HCT116 (cell line): ENCODE measurements around the gene PPP1CB. TPM values are rescaled to one million over a fixed set of nuclear protein-coding genes. Genes with fewer than 3 reads are reported as not detected.

Experiments
- ATAC-seq: fragments of 200-7000 bp; cut with Tn5 transposase; 2 replicates; pipeline ENCODE4 v1.9.1; 2020; ENCODE audit warnings: mild to moderate bottlenecking, moderate library complexity
- BruUV-seq: library from RNA; stranded (reverse); fragments of 400-500 nt; replicated peaks from 2 replicates; lab custom pipeline; 2021; lab: Mats Ljungman, UMichigan
- CTCF ChIA-PET: fragments of 300-600 bp; sonication (Branson Sonifier 250); formaldehyde crosslinking; loops from one replicate; lab custom pipeline; 2021; ENCODE audit warnings: antibody characterized with exemption; lab: Charles Lee
- POLR2A ChIA-PET: fragments of 300-600, 350-600 bp; sonication (Branson Sonifier 250); formaldehyde crosslinking; loops from one replicate; lab custom pipeline; 2021; ENCODE audit warnings: antibody characterized with exemption; lab: Charles Lee
- RAD21 ChIA-PET, 2 experiments: fragments of 300-600 bp; sonication (Branson Sonifier 250); formaldehyde crosslinking; loops; one replicate each; lab custom pipeline; 2023; ENCODE audit warnings: low total read pairs in 2 of 2; ENCODE audit not compliant: uncharacterized antibody in 2 of 2, unreplicated experiment in 2 of 2, low non-redundant PET in 1 of 2; lab: Charles Lee
- DNase-seq: peaks from one replicate; pipeline ENCODE4 v3.0.0-alpha.2; 2010; ENCODE audit warnings: low read depth, low spot score
- H2AFZ ChIP-seq: fragments of 200-600 bp; shearing (Covaris generic), sonication (generic); 2 replicates; pipeline ENCODE4 v1.6.1; 2017; ENCODE audit warnings: low read depth, mixed run types, mixed read lengths, antibody characterized with exemption, low read length; ENCODE audit not compliant: poor library complexity, severe bottlenecking
- H3K27ac ChIP-seq: 2 replicates; pipeline ENCODE4 v1.5.1; 2012; ENCODE audit warnings: low read depth, low read length
- H3K27me3 ChIP-seq: fragments of 200-600 bp; sonication (generic); 2 replicates; pipeline ENCODE4 v1.6.1; 2016; ENCODE audit warnings: mixed run types, low read length, mixed read lengths; ENCODE audit not compliant: insufficient read depth
- H3K36me3 ChIP-seq, 2 experiments: fragments of 200-500 bp in 1 of 2; fragments of 200-600 bp in 1 of 2; sonication (Bioruptor generic) in 1 of 2; sonication (generic) in 1 of 2; 2 replicates each; pipeline versions ENCODE4 v1.5.1 to v1.6.1; 2014 to 2016; ENCODE audit warnings: low read length in 2 of 2, inconsistent platforms in 1 of 2, mixed read lengths in 1 of 2, mixed run types in 1 of 2; ENCODE audit not compliant: insufficient read depth in 2 of 2, control insufficient read depth in 1 of 2
- H3K4me1 ChIP-seq, 2 experiments: fragments of 200-600 bp in 1 of 2; sonication (generic) in 1 of 2; 2 replicates each; pipeline versions ENCODE4 v1.5.1 to v1.6.1; 2012 to 2017; ENCODE audit warnings: low read length in 2 of 2, inconsistent platforms in 1 of 2, mild to moderate bottlenecking in 1 of 2, mixed read lengths in 1 of 2, mixed run types in 1 of 2, moderate library complexity in 1 of 2; ENCODE audit not compliant: insufficient read depth in 2 of 2, control insufficient read depth in 1 of 2
- H3K4me2 ChIP-seq: fragments of 200-600 bp; sonication (generic); 2 replicates; pipeline ENCODE4 v1.6.1; 2017; ENCODE audit warnings: mixed run types, low read length, mixed read lengths
- H3K4me3 ChIP-seq, 2 experiments: fragments of 200-600 bp in 1 of 2; sonication (generic) in 1 of 2; replicated peaks in 1 of 2; 2 replicates each; pipeline ENCODE4 v1.5.1; 2011 to 2016; ENCODE audit warnings: low read length in 2 of 2, control low read depth in 1 of 2, low read depth in 1 of 2, mild to moderate bottlenecking in 1 of 2, mixed read lengths in 1 of 2, mixed run types in 1 of 2
- H3K79me2 ChIP-seq: fragments of 200-600 bp; sonication (generic); 2 replicates; pipeline ENCODE4 v1.6.1; 2017; ENCODE audit warnings: mild to moderate bottlenecking, mixed run types, low read length, moderate library complexity, mixed read lengths; ENCODE audit not compliant: insufficient read depth
- H3K9ac ChIP-seq: fragments of 200-600 bp; sonication (generic); 2 replicates; pipeline ENCODE4 v1.6.1; 2016; ENCODE audit warnings: low read length, mixed read lengths
- H3K9me2 ChIP-seq: fragments of 200-600 bp; sonication (generic), shearing (Covaris generic); 2 replicates; pipeline ENCODE4 v1.6.1; 2017; ENCODE audit warnings: mixed run types, mild to moderate bottlenecking, moderate library complexity; ENCODE audit not compliant: insufficient read depth
- H3K9me3 ChIP-seq, 2 experiments: fragments of 200-500 bp in 1 of 2; fragments of 200-600 bp in 1 of 2; sonication (Bioruptor generic) in 1 of 2; sonication (generic) in 1 of 2; 2 replicates each; pipeline ENCODE4 v1.6.1; 2014 to 2017; ENCODE audit warnings: low read length in 2 of 2, mixed read lengths in 2 of 2, inconsistent platforms in 1 of 2, low read depth in 1 of 2, mild to moderate bottlenecking in 1 of 2, mixed run types in 1 of 2, moderate library complexity in 1 of 2; ENCODE audit not compliant: control insufficient read depth in 1 of 2, insufficient read depth in 1 of 2
- H4K20me1 ChIP-seq: fragments of 200-600 bp; sonication (generic), shearing (Covaris generic); 2 replicates; pipeline ENCODE4 v1.6.1; 2017; ENCODE audit warnings: mixed run types, mild to moderate bottlenecking, moderate library complexity; ENCODE audit not compliant: insufficient read depth
- CBX3 ChIP-seq: IDR thresholded peaks from 2 replicates; pipeline ENCODE4 v1.6.1; 2012; ENCODE audit warnings: low read depth
- CEBPB ChIP-seq: IDR thresholded peaks from 2 replicates; pipeline ENCODE4 v1.6.1; 2012; ENCODE audit warnings: low read depth
- ELF1 ChIP-seq: IDR thresholded peaks from 2 replicates; pipeline ENCODE4 v1.6.1; 2012; ENCODE audit warnings: low read depth, borderline replicate concordance
- EZH2 ChIP-seq: fragments of 200-600 bp; sonication (generic); IDR thresholded peaks from 2 replicates; pipeline ENCODE4 v1.6.1; 2017; ENCODE audit warnings: antibody characterized with exemption, mixed run types
- MAX ChIP-seq: IDR thresholded peaks from 2 replicates; pipeline ENCODE4 v1.6.1; 2012
- POLR2A ChIP-seq: IDR thresholded peaks from 2 replicates; pipeline ENCODE4 v1.7.0; 2011; ENCODE audit warnings: borderline replicate concordance; ENCODE audit not compliant: insufficient read depth, insufficient read length; ENCODE audit errors: extremely low read depth
- REST ChIP-seq: IDR thresholded peaks from 2 replicates; pipeline ENCODE4 v1.6.1; 2012; ENCODE audit warnings: low read depth
- SP1 ChIP-seq: IDR thresholded peaks from 2 replicates; pipeline ENCODE4 v1.6.1; 2012; ENCODE audit warnings: low read depth
- SRF ChIP-seq: IDR thresholded peaks from 2 replicates; pipeline ENCODE4 v1.6.1; 2012; ENCODE audit warnings: low read depth
- TCF7L2 ChIP-seq: IDR thresholded peaks from 2 replicates; pipeline ENCODE4 v1.7.0; 2011; ENCODE audit warnings: borderline replicate concordance, inconsistent platforms; ENCODE audit not compliant: insufficient read depth, insufficient read length; ENCODE audit errors: extremely low read depth
- ZBTB33 ChIP-seq: IDR thresholded peaks from 2 replicates; pipeline ENCODE4 v1.6.1; 2011; ENCODE audit warnings: mild to moderate bottlenecking, low read length, moderate library complexity; ENCODE audit not compliant: insufficient replicate concordance; ENCODE audit errors: extremely low read depth
- ZNF274 ChIP-seq: fragments of 200-500 bp; sonication (Bioruptor generic); IDR thresholded peaks from 2 replicates; pipeline ENCODE4 v1.6.1; 2014; ENCODE audit warnings: mild to moderate bottlenecking, low read depth, low read length, inconsistent platforms
- intact Hi-C: fragments of 100-400 bp; cut with micrococcal nuclease; formaldehyde crosslinking; loops from 2 replicates; pipeline ENCODE4 v1.10.0; 2022
- total RNA-seq: library from RNA; stranded (reverse); gene quantifications from one replicate; pipeline ENCODE4 v1.2.1, GENCODE V29; 2021; ENCODE audit not compliant: unreplicated experiment

The PPP1CB gene
- total RNA-seq, 1 experiment from 2014 or later = 174 TPM

- DNase-seq (no peak), ATAC-seq (peak; percentile 38)
- ChIA-PET RAD21 (no interaction called here), CTCF (no interaction called here), POLR2A (no interaction called here)
- intact Hi-C loops = no loop called here
- no peaks in the 10 kb centered on the region for H3K9me3 ChIP-seq
- no TSS peak for BruUV-seq
- no peak within 1 kb of the TSS for H2AFZ ChIP-seq
- H3K27ac ChIP-seq = no peak within 1 kb of the TSS
- no peak within 1 kb of the TSS for H3K9ac ChIP-seq
- no peak within 1 kb of the TSS for H3K4me3 ChIP-seq
- no peak within 1 kb of the TSS for H3K4me2 ChIP-seq
- no peaks in the 10 kb centered on the region for H4K20me1 ChIP-seq
- H3K27me3 ChIP-seq = no peaks in the 10 kb centered on the region
- TF ChIP-seq ZNF274 (no peak), CBX3 (no peak)
- no peaks in the 10 kb centered on the region for H3K9me2 ChIP-seq
- no peaks in the 10 kb centered on the region for H3K4me1 ChIP-seq
- no peaks in the 10 kb centered on the region for H3K36me3 ChIP-seq
- H3K79me2 ChIP-seq = no peaks in the 10 kb centered on the region
Observed at GRCh38 chr2:28810384-28811285, 59.0 kb downstream of the PPP1CB start, which contains the start of gene SPDYA. Gene SPDYA (plus strand): TSS chr2:28810834. CDS start chr2:28816015, 5,181 bp downstream.

DNA sequence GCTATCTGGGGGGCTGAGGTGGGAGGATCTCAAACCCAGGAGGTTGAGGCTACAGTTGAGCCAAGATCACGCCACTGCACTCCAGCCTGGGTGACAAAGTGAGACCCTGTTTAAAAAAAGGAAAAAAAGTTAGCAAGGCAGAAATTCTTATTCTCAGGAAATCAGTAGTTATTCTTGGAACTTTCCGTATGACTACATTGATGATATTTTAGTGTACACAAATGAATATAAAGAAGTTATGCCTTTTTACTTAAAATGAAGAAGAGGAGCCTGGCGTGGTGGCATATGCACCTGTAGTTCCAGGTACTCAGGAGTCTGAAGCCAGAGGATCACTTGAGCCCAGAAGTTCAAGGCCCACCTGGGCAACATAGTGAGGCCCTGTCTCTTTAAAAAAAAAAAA, 66.4 kb downstream of the PPP1CB start:
- RAD21 ChIA-PET = no interaction called here
- TF ChIP-seq SP1 = no peak
- no peak for TF ChIP-seq ZBTB33
- TF ChIP-seq SRF = no peak
- no peak for TF ChIP-seq MAX
- no peak for TF ChIP-seq TCF7L2
- TF ChIP-seq EZH2 = no peak
- no peak for TF ChIP-seq CEBPB
- no peak for TF ChIP-seq ZNF274
- no peak for TF ChIP-seq POLR2A
- no peak for TF ChIP-seq ELF1
- no peak for TF ChIP-seq REST

More for the DNA sequence above, 66.4 kb downstream of the PPP1CB start:
- Histone ChIP-seq H3K27me3 (no peaks in the 10 kb centered on the region), H3K79me2 (no peaks in the 10 kb centered on the region), H3K9me3 (no peaks in the 10 kb centered on the region), H2AFZ (no peak overlapping the region), H3K4me3 (no peak overlapping the region), H3K4me1 (no peaks in the 10 kb centered on the region), H3K36me3 (no peaks in the 10 kb centered on the region), H3K27ac (no peak overlapping the region), H4K20me1 (no peaks in the 10 kb centered on the region), H3K9ac (no peak overlapping the region), H3K9me2 (no peaks in the 10 kb centered on the region), H3K4me2 (no peak overlapping the region)
- CTCF ChIA-PET = no interaction called here
- no TSS peak for BruUV-seq
- DNase-seq (no peak), ATAC-seq (no peak)
- intact Hi-C loops = no loop called here
- POLR2A ChIA-PET = no interaction called here
